GM23338 (cell line): ENCODE measurements around the gene DRAM1. TPM values are rescaled to one million over a fixed set of nuclear protein-coding genes. Genes with fewer than 3 reads are reported as not detected.
A peak's percentile ranks its signal among the peaks of the same experiment; 100 is the strongest.

Experiments
- ATAC-seq: fragments of 200-7000 bp; cut with Tn5 transposase; 3 replicates; pipeline ENCODE4 v1.9.1; 2020
- DNase-seq: peaks from one replicate; pipeline ENCODE4 v3.0.0-alpha.2; 2015; ENCODE audit warnings: low spot score
- H2AFZ ChIP-seq: fragments of 200-600 bp; sonication (generic); 2 replicates; pipeline ENCODE4 v1.8.0; 2016; ENCODE audit warnings: antibody characterized with exemption, mild to moderate bottlenecking, moderate library complexity
- H3F3A ChIP-seq: fragments of 200-600 bp; sonication (generic); replicated peaks from 2 replicates; pipeline ENCODE4 v1.8.0; 2017; ENCODE audit warnings: antibody characterized with exemption, mixed run types, low read depth
- H3K27ac ChIP-seq: fragments of 200-600 bp; sonication (generic); 2 replicates; pipeline ENCODE4 v1.6.1; 2016; ENCODE audit warnings: low read depth
- H3K27me3 ChIP-seq: fragments of 200-600 bp; sonication (generic); 2 replicates; pipeline ENCODE4 v1.8.0; 2016; ENCODE audit warnings: mild to moderate bottlenecking, mixed run types, moderate library complexity; ENCODE audit not compliant: insufficient read depth
- H3K36me3 ChIP-seq: fragments of 200-600 bp; sonication (generic); 2 replicates; pipeline ENCODE4 v1.8.0; 2016; ENCODE audit warnings: mild to moderate bottlenecking; ENCODE audit not compliant: insufficient read depth
- H3K4me1 ChIP-seq: fragments of 200-600 bp; sonication (generic); 2 replicates; pipeline ENCODE4 v1.8.0; 2016; ENCODE audit warnings: mild to moderate bottlenecking, moderate library complexity; ENCODE audit not compliant: insufficient read depth
- H3K4me2 ChIP-seq: fragments of 200-600 bp; sonication (generic); 2 replicates; pipeline ENCODE4 v1.7.1; 2017; ENCODE audit warnings: mixed run types
- H3K4me3 ChIP-seq: fragments of 200-600 bp; sonication (generic); 2 replicates; pipeline ENCODE4 v1.6.1; 2016; ENCODE audit warnings: mixed run types
- H3K79me2 ChIP-seq: fragments of 200-600 bp; sonication (generic); replicated peaks from 2 replicates; pipeline ENCODE4 v1.8.0; 2017; ENCODE audit warnings: mild to moderate bottlenecking; ENCODE audit not compliant: insufficient read depth
- H3K9me2 ChIP-seq: fragments of 200-600 bp; sonication (generic); 2 replicates; pipeline ENCODE4 v1.8.0; 2017; ENCODE audit not compliant: insufficient read depth
- H4K20me1 ChIP-seq: fragments of 200-600 bp; sonication (generic); replicated peaks from 2 replicates; pipeline ENCODE4 v1.8.0; 2017; ENCODE audit warnings: mild to moderate bottlenecking; ENCODE audit not compliant: insufficient read depth
- H3K27ac Mint-ChIP-seq: 2 replicates; pipeline ENCODE4 v1.8.0; 2020; ENCODE audit warnings: inconsistent platforms, mild to moderate bottlenecking, moderate library complexity, mixed read lengths
- H3K27me3 Mint-ChIP-seq: 3 replicates; pipeline ENCODE4 v1.8.0; 2022; ENCODE audit warnings: low read depth, mild to moderate bottlenecking, moderate library complexity, mixed read lengths, inconsistent platforms; ENCODE audit not compliant: insufficient read depth, poor library complexity
- H3K36me3 Mint-ChIP-seq: 3 replicates; pipeline ENCODE4 v1.8.0; 2021; ENCODE audit warnings: low read depth, mild to moderate bottlenecking, inconsistent platforms, moderate library complexity, mixed read lengths
- H3K4me1 Mint-ChIP-seq: 3 replicates; pipeline ENCODE4 v1.8.0; 2020; ENCODE audit warnings: mild to moderate bottlenecking, inconsistent platforms, mixed read lengths
- H3K4me3 Mint-ChIP-seq: 3 replicates; pipeline ENCODE4 v1.8.0; 2021; ENCODE audit warnings: moderate library complexity, mild to moderate bottlenecking, inconsistent platforms, mixed read lengths
- H3K9me3 Mint-ChIP-seq: 3 replicates; pipeline ENCODE4 v1.8.0; 2020; ENCODE audit warnings: moderate library complexity, mild to moderate bottlenecking, inconsistent platforms, mixed read lengths
- CREB1 ChIP-seq: fragments of 250-450 bp; sonication (Bioruptor Pico); IDR thresholded peaks from 2 replicates; pipeline ENCODE4 v1.5.0; 2020; ENCODE audit warnings: low read depth, mild to moderate bottlenecking, moderate library complexity
- CTCF ChIP-seq, 2 experiments: fragments of 200-600 bp in 1 of 2; sonication (generic) in 1 of 2; conservative IDR thresholded peaks; 2 replicates each; pipeline versions ENCODE4 v1.5.1 to v1.6.1; 2016 to 2017; ENCODE audit warnings: antibody characterized with exemption in 2 of 2, low read depth in 2 of 2, mild to moderate bottlenecking in 2 of 2, moderate library complexity in 1 of 2
- EZH2 ChIP-seq: fragments of 200-600 bp; sonication (generic); IDR thresholded peaks from one replicate; pipeline ENCODE4 v1.8.0; 2017; ENCODE audit warnings: antibody characterized with exemption, mild to moderate bottlenecking, low read depth; ENCODE audit not compliant: unreplicated experiment
- EZH2phosphoT487 ChIP-seq: fragments of 200-600 bp; sonication (generic); IDR thresholded peaks from one replicate; pipeline ENCODE4 v1.8.1; 2018; ENCODE audit warnings: antibody characterized with exemption; ENCODE audit not compliant: unreplicated experiment
- NANOG ChIP-seq: IDR thresholded peaks from 2 replicates; pipeline ENCODE4 v1.6.1; 2016; ENCODE audit warnings: antibody characterized with exemption, borderline replicate concordance
- STAT1 ChIP-seq: IDR thresholded peaks from one replicate; pipeline ENCODE4 v1.6.1; 2016; ENCODE audit warnings: antibody characterized with exemption; ENCODE audit not compliant: unreplicated experiment
- ZNF331 ChIP-seq: fragments of 250-450 bp; sonication (Bioruptor Pico); IDR thresholded peaks from 2 replicates; pipeline ENCODE4 v1.5.0; 2020; ENCODE audit warnings: low read depth, mild to moderate bottlenecking, moderate library complexity
- polyA plus RNA-seq: library from polyadenylated mRNA; unstranded; fragments of >200 nt; fragmentation: Nextera tagmentation; extraction: Ambion mirVana; gene quantifications from 2 replicates; pipeline ENCODE4 v1.2.1, GENCODE V29; 2016
- total RNA-seq: library from RNA; depleted of rRNA; stranded (reverse); fragments of >200 nt; shearing (Covaris generic); gene quantifications from 2 replicates; pipeline ENCODE4 v1.2.3, GENCODE V29; 2014
- TF ChIP-seq, protein P1 (sequence below): IDR thresholded peaks from one replicate; pipeline ENCODE4 v1.6.1; 2018; ENCODE audit warnings: antibody characterized with exemption; ENCODE audit not compliant: unreplicated experiment
- TF ChIP-seq, protein P2 (sequence below): IDR thresholded peaks from 2 replicates; pipeline ENCODE4 v1.6.1; 2016; ENCODE audit warnings: antibody characterized with exemption

Gene DRAM1
- total and polyA plus RNA-seq, 2 experiments from 2014 or later = 5.7 to 8.5 TPM

GRCh38 chr12:101838628-101839323 lies 38.6 kb upstream of the DRAM1 start:
- Histone ChIP-seq H3K36me3 (no peaks in the 10 kb centered on the region), H3K4me1 (no peaks in the 10 kb centered on the region), H3K4me3 (no peak overlapping the region), H3K9me2 (no peaks in the 10 kb centered on the region), H3K4me2 (no peak overlapping the region), H4K20me1 (no peaks in the 10 kb centered on the region), H3K79me2 (no peaks in the 10 kb centered on the region), H3K27me3 (no peaks in the 10 kb centered on the region), H3F3A (no peaks in the 10 kb centered on the region), H2AFZ (no peak overlapping the region), H3K27ac (no peak overlapping the region)
- peaks cover 5% of the 10 kb centered on the region for H3K27me3 Mint-ChIP-seq
- ATAC-seq = no peak
- no peaks in the 10 kb centered on the region for H3K36me3 Mint-ChIP-seq
- H3K27ac Mint-ChIP-seq = peak overlapping the region; percentile 70; the same call in 1 of the 2 replicates
- no peak overlapping the region for H3K4me3 Mint-ChIP-seq
- no peak for DNase-seq
- H3K9me3 Mint-ChIP-seq = no peaks in the 10 kb centered on the region
- no peaks in the 10 kb centered on the region for H3K4me1 Mint-ChIP-seq
- TF ChIP-seq, protein P1, sequence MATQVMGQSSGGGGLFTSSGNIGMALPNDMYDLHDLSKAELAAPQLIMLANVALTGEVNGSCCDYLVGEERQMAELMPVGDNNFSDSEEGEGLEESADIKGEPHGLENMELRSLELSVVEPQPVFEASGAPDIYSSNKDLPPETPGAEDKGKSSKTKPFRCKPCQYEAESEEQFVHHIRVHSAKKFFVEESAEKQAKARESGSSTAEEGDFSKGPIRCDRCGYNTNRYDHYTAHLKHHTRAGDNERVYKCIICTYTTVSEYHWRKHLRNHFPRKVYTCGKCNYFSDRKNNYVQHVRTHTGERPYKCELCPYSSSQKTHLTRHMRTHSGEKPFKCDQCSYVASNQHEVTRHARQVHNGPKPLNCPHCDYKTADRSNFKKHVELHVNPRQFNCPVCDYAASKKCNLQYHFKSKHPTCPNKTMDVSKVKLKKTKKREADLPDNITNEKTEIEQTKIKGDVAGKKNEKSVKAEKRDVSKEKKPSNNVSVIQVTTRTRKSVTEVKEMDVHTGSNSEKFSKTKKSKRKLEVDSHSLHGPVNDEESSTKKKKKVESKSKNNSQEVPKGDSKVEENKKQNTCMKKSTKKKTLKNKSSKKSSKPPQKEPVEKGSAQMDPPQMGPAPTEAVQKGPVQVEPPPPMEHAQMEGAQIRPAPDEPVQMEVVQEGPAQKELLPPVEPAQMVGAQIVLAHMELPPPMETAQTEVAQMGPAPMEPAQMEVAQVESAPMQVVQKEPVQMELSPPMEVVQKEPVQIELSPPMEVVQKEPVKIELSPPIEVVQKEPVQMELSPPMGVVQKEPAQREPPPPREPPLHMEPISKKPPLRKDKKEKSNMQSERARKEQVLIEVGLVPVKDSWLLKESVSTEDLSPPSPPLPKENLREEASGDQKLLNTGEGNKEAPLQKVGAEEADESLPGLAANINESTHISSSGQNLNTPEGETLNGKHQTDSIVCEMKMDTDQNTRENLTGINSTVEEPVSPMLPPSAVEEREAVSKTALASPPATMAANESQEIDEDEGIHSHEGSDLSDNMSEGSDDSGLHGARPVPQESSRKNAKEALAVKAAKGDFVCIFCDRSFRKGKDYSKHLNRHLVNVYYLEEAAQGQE = no peak
- TF ChIP-seq, protein P2, sequence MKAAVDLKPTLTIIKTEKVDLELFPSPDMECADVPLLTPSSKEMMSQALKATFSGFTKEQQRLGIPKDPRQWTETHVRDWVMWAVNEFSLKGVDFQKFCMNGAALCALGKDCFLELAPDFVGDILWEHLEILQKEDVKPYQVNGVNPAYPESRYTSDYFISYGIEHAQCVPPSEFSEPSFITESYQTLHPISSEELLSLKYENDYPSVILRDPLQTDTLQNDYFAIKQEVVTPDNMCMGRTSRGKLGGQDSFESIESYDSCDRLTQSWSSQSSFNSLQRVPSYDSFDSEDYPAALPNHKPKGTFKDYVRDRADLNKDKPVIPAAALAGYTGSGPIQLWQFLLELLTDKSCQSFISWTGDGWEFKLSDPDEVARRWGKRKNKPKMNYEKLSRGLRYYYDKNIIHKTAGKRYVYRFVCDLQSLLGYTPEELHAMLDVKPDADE = no peak
- TF ChIP-seq EZH2 (no peak), NANOG (no peak)

DNA sequence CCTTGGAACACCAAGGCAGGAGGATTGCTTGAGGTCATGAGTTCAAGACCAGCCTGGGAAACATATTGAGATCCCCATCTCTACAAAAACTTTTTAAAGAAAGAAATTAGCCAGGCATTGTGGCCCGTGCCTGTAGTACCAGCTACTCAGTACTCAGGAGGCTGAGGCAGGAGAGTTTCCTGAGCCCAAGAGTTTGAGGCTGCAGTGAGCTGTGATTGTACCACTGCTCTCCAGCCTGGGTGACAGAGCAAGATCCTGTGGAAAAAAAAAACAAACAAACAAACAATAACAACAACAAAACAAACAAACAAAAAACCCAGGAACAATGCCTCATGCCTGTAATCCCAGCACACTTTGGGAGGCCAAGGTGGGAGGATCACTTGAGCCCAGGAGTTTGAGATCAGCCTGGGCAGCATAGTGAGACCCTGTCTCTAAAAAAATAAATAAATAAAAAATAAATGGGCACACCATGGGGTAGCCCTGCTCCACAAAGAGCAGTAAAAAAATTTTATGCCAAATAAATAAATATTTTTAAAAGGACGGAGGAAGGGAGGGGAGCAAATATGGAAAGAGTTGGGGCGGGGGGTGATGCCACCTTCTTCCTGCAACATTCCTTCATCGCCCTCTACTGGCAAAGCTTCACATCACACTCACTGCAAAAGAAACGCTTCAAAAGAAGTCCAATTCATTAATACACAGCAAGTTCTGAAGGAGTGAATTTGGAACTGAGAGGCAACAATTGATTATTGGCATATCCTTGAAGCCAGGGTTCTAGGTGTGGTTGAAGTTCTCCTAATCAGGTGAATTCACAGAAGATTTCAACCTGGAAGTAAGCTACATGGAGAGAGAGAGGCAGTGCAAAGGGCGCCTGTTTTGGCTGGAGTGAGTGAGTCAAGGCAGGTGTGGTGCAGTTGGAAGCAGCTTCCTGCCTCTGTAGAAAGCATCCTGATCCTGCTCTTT lies 37.8 kb upstream of the DRAM1 start:
- peak; percentile 80 for DNase-seq
- Histone ChIP-seq H3K9me2 (no peaks in the 10 kb centered on the region), H3K4me1 (no peaks in the 10 kb centered on the region), H3K36me3 (no peaks in the 10 kb centered on the region), H3K27ac (no peak overlapping the region), H2AFZ (peak overlapping the region; percentile 82), H3K4me2 (no peak overlapping the region), H3K4me3 (no peak overlapping the region), H3K27me3 (no peaks in the 10 kb centered on the region), H3K79me2 (no peaks in the 10 kb centered on the region), H3F3A (no peaks in the 10 kb centered on the region), H4K20me1 (no peaks in the 10 kb centered on the region)
- Mint-ChIP-seq H3K4me3 (no peak overlapping the region), H3K4me1 (no peaks in the 10 kb centered on the region), H3K27me3 (peaks cover 5% of the 10 kb centered on the region), H3K9me3 (no peaks in the 10 kb centered on the region), H3K27ac (no peak overlapping the region), H3K36me3 (no peaks in the 10 kb centered on the region)
- ATAC-seq = peak; percentile 80
- TF ChIP-seq EZH2phosphoT487 (no peak), STAT1 (no peak), ZNF331 (CRISPR knock-in tag) (no peak), CREB1 (CRISPR knock-in tag) (no peak), CTCF (conservative IDR thresholded peaks at IDR 0.05; ENCODE audit: low read depth in 2 of 2) (peak; percentile 86 to 91)
- TF ChIP-seq, protein P2 = no peak
